Forelimb muscle (tissue), 1 donor: ENCODE measurements around the gene COL6A2. TPM values are rescaled to one million over a fixed set of nuclear protein-coding genes. Genes with fewer than 3 reads are reported as not detected.

Source experiments
- DNase-seq: peaks from one replicate; pipeline ENCODE4 v3.0.0-alpha.2; 2013; ENCODE audit warnings: low read depth
- polyA plus RNA-seq: library from polyadenylated mRNA; unstranded; fragments of 120-200 nt; gene quantifications from one replicate; pipeline ENCODE4 v1.2.1, GENCODE V29; 2013; ENCODE audit not compliant: insufficient read length

COL6A2 gene
- polyA plus RNA-seq, 1 donor: 533 TPM

DNA sequence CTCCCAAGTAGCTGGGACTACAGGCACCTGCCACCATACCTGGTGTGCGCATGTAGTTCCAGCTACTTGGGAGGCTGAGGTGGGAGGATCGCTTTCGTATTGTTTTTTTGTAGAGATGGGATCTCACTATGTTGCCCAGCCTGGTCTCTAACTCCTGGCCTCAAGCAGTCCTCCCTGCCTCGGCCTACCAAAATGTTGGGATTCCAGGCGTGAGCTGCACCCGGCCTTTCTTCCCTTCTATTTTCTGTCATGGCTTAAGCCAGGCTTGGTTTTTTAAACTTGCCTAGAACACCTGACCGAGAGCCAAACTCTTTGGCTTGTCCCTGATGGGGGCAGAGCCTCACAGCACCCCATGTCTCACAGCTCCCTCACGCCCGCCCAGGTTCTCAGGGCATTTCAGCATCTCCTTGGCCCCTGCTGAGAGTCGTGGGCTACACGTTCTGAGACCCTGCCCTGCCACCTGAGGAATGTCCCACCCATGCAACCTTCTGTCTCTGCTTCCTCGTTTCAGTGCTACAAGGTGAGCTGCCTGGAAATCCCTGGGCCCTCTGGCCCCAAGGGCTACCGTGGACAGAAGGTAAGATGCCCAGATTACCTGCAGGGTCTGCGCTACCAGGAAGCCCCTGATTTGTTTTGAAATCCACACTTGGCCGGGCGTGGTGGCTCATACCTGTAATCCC, 15.7 kb downstream of the COL6A2 start:
- DNase-seq: no peak

GRCh38 chr21:46114963-46115362, 17.1 kb downstream of the COL6A2 start:
- no peak for DNase-seq

DNA sequence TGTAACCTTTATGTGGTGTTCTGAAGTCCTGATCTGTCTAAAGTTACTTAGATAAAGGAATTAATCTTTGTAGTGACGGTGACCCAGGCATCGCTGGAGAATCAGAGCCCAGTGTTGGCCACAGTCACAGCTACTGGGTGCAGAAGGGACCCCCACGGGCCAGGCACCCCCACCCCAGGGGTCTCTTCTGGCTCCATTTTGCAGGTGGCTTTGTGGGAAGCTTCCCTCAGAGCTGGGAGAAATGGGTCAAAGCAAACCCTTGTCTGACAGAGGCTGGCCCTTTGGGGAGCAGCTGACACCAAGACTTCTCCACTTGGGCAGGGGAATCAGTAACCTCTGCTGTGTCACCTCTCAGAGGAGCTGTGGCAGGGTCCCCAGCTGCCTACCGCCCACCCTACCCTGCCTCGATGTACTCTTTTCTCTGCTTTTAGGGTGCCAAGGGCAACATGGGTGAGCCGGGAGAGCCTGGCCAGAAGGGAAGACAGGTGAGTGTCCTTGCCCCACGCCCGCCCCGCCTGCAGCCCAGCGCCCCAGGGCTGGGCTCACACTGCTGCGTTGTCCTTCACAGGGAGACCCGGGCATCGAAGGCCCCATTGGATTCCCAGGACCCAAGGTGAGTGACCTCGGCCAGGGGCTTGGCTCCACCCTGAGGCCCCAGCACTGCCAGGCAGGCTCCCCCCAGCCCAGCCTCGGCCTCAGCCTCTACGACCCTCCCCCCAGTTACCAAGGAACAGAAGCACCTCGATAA, 17.7 kb downstream of the COL6A2 start:
- DNase-seq: no peak

DNA sequence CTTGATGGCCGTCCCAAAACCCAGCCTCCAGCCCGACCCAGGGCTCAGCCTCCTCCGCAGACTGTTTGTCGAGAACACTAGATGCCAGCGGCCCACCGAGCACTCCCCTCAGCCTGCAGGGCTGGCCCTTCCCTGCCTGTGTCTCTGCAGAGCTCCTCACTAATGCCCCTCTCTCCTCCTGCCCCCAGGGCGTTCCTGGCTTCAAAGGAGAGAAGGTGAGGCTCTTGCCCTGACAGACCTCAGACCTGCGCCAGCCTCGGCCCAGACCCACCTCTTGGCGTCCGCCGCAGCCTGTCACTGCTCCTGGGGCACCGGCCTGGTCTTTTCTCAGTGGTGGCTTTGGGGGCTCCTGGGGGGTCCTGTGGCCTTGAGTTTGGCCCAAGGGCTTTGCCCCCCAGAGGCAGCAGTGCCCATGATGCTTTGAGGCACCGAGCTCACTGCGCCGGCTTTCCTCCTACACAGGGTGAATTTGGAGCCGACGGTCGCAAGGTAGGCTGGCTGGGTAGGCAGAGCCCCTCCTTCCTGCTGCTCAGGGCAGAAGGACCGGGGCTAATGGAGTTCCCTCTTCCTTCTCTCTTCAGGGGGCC, 18.4 kb downstream of the COL6A2 start:
- no peak for DNase-seq

GRCh38 chr21:46116776-46117585, 19.1 kb downstream of the COL6A2 start:
- DNase-seq: no peak

GRCh38 chr21:46117586-46118315, 19.8 kb downstream of the COL6A2 start:
- DNase-seq: no peak

GRCh38 chr21:46118316-46119143, 20.6 kb downstream of the COL6A2 start:
- DNase-seq: no peak

DNA sequence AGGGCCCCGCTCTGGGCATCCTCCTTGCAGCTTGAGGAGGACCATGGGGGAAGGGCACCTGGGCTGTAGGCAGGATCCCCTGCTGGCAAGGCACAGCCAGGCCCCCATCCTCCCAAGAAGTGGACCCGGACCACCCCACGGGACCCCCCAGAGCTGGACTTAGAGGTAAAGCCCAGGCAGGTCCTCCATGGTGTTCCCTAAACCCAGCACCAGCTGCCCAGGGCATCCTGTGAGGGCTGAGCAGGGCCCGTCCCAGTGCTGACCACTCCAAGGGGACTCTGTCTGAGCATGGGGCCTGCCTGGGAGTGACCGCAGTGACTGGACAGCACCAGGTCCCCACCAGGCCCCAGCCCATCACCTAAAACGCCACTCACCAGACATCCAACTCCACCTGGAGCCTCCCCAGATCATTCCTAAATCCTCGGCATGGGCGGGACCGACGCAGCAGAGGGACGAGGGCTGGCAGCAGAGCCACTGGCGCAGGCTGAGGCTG, 21.3 kb downstream of the COL6A2 start:
- no peak for DNase-seq

- DNase-seq: no peak
Measured at GRCh38 chr21:46119637-46120271, 21.8 kb downstream of the COL6A2 start.

- DNase-seq: no peak
Measured at GRCh38 chr21:46120301-46121285, 22.7 kb downstream of the COL6A2 start.

- no peak for DNase-seq
Measured at GRCh38 chr21:46121286-46122221, 23.6 kb downstream of the COL6A2 start.

- DNase-seq: no peak
Measured at GRCh38 chr21:46122237-46122671, 24.3 kb downstream of the COL6A2 start.

- DNase-seq: no peak
Measured at GRCh38 chr21:46122758-46123683, 25.1 kb downstream of the COL6A2 start.

DNA sequence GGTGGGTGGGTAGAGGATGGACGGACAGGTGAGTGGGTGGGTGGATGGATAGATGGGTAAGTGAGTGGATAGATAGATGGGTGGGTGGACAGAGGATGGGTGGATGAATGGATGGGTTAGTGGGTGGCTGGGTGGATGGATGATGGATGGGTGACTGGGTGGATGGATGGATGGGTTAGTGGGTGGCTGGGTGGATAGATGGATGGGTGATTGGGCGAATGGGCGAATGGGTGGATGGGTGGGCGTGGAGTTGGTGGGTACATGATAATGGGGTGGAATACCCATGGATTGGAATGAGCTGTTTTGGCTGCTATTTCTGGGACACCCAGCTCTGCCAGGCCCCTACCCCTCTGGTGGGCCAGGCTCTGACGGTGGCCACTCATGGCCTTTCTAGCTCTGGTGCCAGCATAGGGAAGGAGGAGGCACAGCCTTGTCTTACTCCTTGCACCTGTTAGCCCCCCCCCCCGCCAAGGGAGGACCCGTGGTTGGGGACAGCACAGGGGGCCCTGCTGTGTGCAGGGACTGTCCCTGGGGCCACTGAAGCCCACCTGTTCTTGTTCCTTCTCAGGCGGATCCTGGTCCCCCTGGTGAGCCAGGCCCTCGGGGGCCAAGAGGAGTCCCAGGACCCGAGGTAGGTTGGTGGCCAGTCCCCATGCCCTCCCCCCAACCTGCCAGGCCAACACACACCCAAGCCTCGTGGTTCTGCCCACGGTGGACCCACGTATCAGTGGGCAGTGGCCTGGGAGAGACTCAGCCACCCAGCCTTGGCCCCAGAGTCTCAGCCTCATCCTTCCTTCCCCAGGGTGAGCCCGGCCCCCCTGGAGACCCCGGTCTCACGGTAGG, 26.4 kb downstream of the COL6A2 start:
- DNase-seq: no peak
